T-helper 1 cell treated with Interleukin-12 subunit alpha and Interleukin-12 subunit beta and Interleukin-4 antibody, amounts not matched to agents 30 μg/mL and 1 μg/mL, for 36 hours (primary cell): ENCODE results near the gene FAIM2.
"Not testable (repeated sequence)": the region's sequence is repeated elsewhere in the genome, so short reads cannot be mapped to it uniquely, and the experiment has no call there.

ENCODE experiments used
- H3K27ac Mint-ChIP-seq: one replicate; pipeline ENCODE4 v1.8.0; 2021; ENCODE audit warnings: mild to moderate bottlenecking, mixed read lengths
- H3K27me3 Mint-ChIP-seq: one replicate; pipeline ENCODE4 v1.8.0; 2021; ENCODE audit warnings: low read depth, mixed read lengths
- H3K36me3 Mint-ChIP-seq: one replicate; pipeline ENCODE4 v1.8.0; 2021; ENCODE audit warnings: low read depth, mixed read lengths
- H3K4me1 Mint-ChIP-seq: one replicate; pipeline ENCODE4 v1.8.0; 2021; ENCODE audit warnings: low read depth, mixed read lengths
- H3K4me3 Mint-ChIP-seq: one replicate; pipeline ENCODE4 v1.8.0; 2021; ENCODE audit warnings: mild to moderate bottlenecking, moderate library complexity, mixed read lengths
- H3K9me3 Mint-ChIP-seq: one replicate; pipeline ENCODE4 v1.8.0; 2021; ENCODE audit warnings: mixed read lengths

The FAIM2 gene

DNA sequence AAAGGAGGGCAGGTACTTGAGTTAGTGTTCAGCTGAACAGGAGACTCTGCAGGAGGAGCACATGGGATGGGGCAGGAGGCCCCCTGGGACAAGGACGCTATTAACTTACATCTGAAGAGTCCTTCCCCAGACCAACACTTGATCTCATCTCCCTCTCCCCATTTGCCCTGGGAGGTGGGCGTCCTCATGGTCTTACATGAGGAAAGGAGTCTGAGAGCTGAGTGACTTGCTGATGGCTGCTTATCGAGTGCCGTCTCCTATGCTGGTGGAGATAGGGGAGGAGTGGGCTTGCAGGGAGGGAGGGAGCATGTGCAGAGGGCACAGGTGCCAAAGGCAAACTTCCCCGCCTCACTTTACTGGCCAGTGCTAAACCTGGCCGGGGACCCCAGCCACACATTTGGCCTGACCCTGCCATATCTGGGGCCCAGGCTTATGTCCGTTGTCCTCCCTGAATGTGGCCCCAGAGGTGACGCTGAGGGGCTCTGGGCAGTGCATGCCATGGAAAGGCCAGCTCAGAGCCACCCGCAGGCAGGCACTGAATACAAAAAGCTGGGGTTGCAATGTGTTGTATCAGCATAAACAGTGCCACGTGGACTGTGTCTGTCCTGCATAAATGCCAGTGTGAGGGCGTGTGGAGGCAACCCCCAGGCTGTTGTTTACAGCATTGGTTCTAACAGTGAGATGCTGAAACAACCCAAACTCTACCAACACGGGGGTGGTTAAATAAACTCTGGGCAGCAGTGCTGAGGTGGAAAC lies 29.4 kb downstream of the FAIM2 start:
- Mint-ChIP-seq H3K4me3 (no peak overlapping the region), H3K27ac (no peak overlapping the region), H3K9me3 (peaks cover 17% of the 10 kb centered on the region), H3K27me3 (no peaks in the 10 kb centered on the region), H3K4me1 (no peaks in the 10 kb centered on the region), H3K36me3 (no peaks in the 10 kb centered on the region)

DNA sequence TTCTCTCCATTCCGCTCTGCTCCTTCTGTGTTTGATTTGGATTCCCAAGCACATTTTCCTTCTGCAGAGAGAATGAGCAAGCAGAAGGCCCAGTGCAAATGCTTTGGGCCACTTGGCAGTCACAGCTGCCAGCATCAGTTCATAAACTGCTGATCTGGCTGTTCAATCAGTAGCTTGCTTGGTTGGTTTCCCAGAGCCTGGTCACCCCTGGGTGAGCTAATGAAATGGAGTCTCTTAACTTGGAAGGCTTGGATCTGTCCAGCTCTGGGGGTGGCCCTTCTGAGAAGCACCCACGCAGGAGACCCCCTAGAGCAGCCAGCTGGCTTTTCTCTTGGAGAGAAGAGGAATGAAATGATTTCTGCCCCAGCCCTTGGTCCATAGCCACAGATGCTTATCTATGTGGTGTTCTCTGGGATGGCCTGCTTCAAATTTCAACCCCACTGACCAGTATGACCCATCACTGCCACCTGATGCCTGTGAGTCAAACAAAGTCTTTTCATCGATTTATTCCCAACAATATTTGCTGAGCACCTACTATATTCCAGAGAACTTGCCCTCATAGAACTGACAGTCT lies 30.3 kb downstream of the FAIM2 start:
- Mint-ChIP-seq H3K9me3 (peaks cover 9% of the 10 kb centered on the region), H3K27ac (no peak overlapping the region), H3K4me1 (no peaks in the 10 kb centered on the region), H3K4me3 (no peak overlapping the region), H3K27me3 (no peaks in the 10 kb centered on the region), H3K36me3 (no peaks in the 10 kb centered on the region)

DNA sequence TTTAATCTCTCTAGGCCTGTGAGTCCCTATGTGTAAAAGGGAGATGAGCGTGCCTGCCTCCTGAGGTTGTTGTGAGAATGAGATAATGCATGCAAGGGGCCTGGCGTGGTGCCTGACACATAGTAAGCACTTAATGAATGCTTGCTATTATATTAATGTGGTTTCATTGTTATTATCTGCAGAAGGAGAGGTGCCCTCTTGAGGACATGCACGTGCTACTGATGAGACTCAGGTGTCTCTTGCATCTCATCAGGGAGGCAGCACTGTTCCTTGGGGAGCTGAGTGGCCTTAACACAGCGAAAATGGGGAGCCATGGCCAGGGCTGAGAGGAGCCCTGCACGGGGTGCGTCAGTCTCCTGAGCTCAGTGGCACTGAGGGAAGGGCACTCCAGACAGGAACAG lies 30.9 kb downstream of the FAIM2 start:
- Mint-ChIP-seq H3K4me3 (no peak overlapping the region), H3K27ac (no peak overlapping the region), H3K9me3 (peaks cover 2% of the 10 kb centered on the region), H3K36me3 (no peaks in the 10 kb centered on the region), H3K27me3 (peaks cover 2% of the 10 kb centered on the region), H3K4me1 (peaks cover under 1% of the 10 kb centered on the region)

DNA sequence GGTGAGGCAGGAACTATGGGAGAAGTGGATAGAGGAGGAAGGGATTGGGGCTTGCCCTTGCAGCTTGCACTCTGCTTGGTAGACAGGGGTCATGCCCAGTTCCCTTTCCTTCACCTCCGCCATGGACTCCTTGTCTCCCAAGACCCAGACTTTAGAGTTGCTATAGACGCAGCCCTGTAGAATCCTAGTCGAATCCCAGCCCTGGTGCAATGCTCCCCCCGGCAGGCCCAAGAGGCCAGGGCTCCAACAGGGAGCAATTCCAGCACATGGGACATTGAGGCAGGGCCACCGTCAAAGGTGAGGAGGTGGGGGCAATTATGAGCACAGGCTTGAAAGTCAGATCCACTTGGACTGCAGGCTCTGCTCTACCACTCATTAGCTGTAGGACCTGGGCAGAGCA lies 31.3 kb downstream of the FAIM2 start:
- no peaks in the 10 kb centered on the region for H3K36me3 Mint-ChIP-seq
- H3K27ac Mint-ChIP-seq, result no peak overlapping the region
- no peaks in the 10 kb centered on the region for H3K9me3 Mint-ChIP-seq
- H3K4me3 Mint-ChIP-seq, result no peak overlapping the region
- peaks cover 2% of the 10 kb centered on the region for H3K4me1 Mint-ChIP-seq
- H3K27me3 Mint-ChIP-seq, result peaks cover 4% of the 10 kb centered on the region

GRCh38 chr12:49871811-49872251 lies 31.9 kb downstream of the FAIM2 start:
- not testable (repeated sequence) for H3K27ac Mint-ChIP-seq, H3K36me3 Mint-ChIP-seq, H3K9me3 Mint-ChIP-seq, H3K4me1 Mint-ChIP-seq, H3K4me3 Mint-ChIP-seq, H3K27me3 Mint-ChIP-seq

DNA sequence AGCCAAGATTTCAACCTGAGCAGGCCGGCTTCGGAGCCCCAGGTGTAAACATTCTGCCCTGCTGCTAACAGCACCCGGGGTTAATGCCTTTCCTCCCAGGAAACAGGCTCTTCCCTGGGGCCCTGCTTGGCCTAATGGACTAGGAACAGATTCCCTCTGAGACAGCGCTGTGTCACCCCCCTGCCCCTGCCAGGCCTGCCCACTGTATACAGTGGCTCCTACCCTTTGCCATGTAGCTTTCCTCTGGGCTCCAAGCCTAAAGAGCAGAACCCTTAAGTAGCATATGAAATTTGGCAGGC lies 32.5 kb downstream of the FAIM2 start:
- Mint-ChIP-seq H3K9me3 (no peaks in the 10 kb centered on the region), H3K4me3 (no peak overlapping the region), H3K4me1 (peaks cover 2% of the 10 kb centered on the region), H3K36me3 (no peaks in the 10 kb centered on the region), H3K27ac (no peak overlapping the region), H3K27me3 (peaks cover 4% of the 10 kb centered on the region)

DNA sequence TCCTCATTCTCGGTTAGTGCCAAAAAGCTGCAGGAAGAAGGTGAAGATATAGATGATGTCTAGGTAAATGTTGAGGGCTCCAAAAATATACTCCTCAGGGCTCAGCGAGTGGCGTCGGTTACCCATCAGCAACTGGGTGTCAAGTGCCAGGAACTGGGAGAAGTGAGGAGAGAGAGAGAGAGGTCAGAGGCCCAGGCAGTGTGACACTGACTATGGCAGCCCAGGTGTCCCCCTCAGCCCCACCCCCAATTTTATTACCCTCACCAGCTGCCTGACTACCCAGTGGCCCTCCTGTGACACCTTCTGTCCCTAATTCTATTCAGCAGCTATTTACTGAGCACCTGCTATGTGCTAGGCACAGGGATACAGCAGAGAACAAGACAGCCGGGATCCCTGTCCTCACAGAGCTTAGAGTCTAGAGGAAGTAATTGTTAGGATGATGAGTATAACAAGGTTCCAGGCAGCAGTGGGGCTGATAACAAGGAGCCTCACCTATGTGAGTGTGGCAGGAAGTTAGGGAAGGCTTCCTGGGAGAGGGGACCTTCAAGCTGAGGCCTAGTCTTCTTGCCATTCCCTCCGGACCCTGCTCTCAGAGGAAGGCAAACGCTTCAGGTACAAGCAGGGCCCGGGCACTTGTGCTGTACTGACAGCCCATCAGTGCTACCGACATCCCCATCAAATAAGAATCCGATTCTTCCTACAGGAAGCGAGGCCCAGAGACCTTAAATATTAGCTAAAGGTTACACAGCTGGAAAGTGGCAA lies 33.0 kb downstream of the FAIM2 start:
- no peak overlapping the region for H3K4me3 Mint-ChIP-seq
- H3K9me3 Mint-ChIP-seq, result no peaks in the 10 kb centered on the region
- H3K27me3 Mint-ChIP-seq, result peaks cover 4% of the 10 kb centered on the region
- H3K4me1 Mint-ChIP-seq, result peaks cover 2% of the 10 kb centered on the region
- H3K36me3 Mint-ChIP-seq, result no peaks in the 10 kb centered on the region
- no peak overlapping the region for H3K27ac Mint-ChIP-seq

- Mint-ChIP-seq H3K4me3 (no peak overlapping the region), H3K9me3 (no peaks in the 10 kb centered on the region), H3K27ac (no peak overlapping the region), H3K4me1 (peaks cover 2% of the 10 kb centered on the region), H3K36me3 (no peaks in the 10 kb centered on the region), H3K27me3 (peaks cover 5% of the 10 kb centered on the region)
Observed at GRCh38 chr12:49869816-49870500, 33.7 kb downstream of the FAIM2 start.

- H3K36me3 Mint-ChIP-seq, result no peaks in the 10 kb centered on the region
- H3K4me3 Mint-ChIP-seq, result no peak overlapping the region
- peaks cover 12% of the 10 kb centered on the region for H3K27me3 Mint-ChIP-seq
- peaks cover 2% of the 10 kb centered on the region for H3K4me1 Mint-ChIP-seq
- H3K9me3 Mint-ChIP-seq, result no peaks in the 10 kb centered on the region
- H3K27ac Mint-ChIP-seq, result no peak overlapping the region
Observed at GRCh38 chr12:49868952-49869815, 34.5 kb downstream of the FAIM2 start.

- Mint-ChIP-seq H3K36me3 (no peaks in the 10 kb centered on the region), H3K4me3 (no peak overlapping the region), H3K27me3 (peaks cover 12% of the 10 kb centered on the region), H3K27ac (no peak overlapping the region), H3K4me1 (peaks cover 2% of the 10 kb centered on the region), H3K9me3 (no peaks in the 10 kb centered on the region)
Observed at GRCh38 chr12:49868449-49868848, 35.3 kb downstream of the FAIM2 start.

GRCh38 chr12:49867570-49868341 lies 35.9 kb downstream of the FAIM2 start:
- H3K27ac Mint-ChIP-seq, result no peak overlapping the region
- H3K9me3 Mint-ChIP-seq, result no peaks in the 10 kb centered on the region
- no peaks in the 10 kb centered on the region for H3K36me3 Mint-ChIP-seq
- H3K4me1 Mint-ChIP-seq, result peaks cover 2% of the 10 kb centered on the region
- H3K4me3 Mint-ChIP-seq, result no peak overlapping the region
- H3K27me3 Mint-ChIP-seq, result peaks cover 12% of the 10 kb centered on the region

- Mint-ChIP-seq H3K27me3 (peaks cover 12% of the 10 kb centered on the region), H3K27ac (no peak overlapping the region), H3K4me3 (no peak overlapping the region), H3K9me3 (no peaks in the 10 kb centered on the region), H3K4me1 (peaks cover 2% of the 10 kb centered on the region), H3K36me3 (no peaks in the 10 kb centered on the region)
Observed at GRCh38 chr12:49866859-49867569, 36.7 kb downstream of the FAIM2 start.

DNA sequence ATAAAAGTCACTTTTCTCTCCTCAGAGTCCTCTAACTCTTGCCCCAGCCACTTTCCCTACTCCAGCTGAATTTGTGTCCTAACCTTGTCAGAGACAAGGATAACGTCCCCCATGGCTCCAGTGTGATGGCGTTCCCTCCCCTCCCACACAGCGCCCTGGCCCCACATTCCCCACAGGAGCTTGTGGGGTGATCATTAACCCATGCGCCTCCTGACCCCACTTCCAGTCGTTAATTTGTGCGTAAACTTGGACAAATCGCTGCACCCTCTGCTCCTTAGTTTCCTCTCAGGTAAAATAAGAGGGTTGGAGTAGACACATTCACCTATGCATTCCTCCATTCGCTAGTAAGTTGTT lies 37.9 kb downstream of the FAIM2 start:
- Mint-ChIP-seq H3K36me3 (no peaks in the 10 kb centered on the region), H3K9me3 (no peaks in the 10 kb centered on the region), H3K4me1 (peaks cover 2% of the 10 kb centered on the region), H3K27ac (no peak overlapping the region), H3K4me3 (no peak overlapping the region), H3K27me3 (peaks cover 12% of the 10 kb centered on the region)
